Astrocyte (in vitro differentiated cells and primary cell): ENCODE measurements around the gene TMEM31. TPM values are rescaled to one million over a fixed set of nuclear protein-coding genes. Genes with fewer than 3 reads are reported as not detected.
A peak's percentile ranks its signal among the peaks of the same experiment; 100 is the strongest.

ENCODE experiments used
- DNase-seq: peaks from one replicate; pipeline ENCODE4 v3.0.0-alpha.2; 2010; ENCODE audit warnings: low read depth
- FAIRE-seq: peaks from 2 replicates; lab custom pipeline; 2011; peaks lifted over from hg19 to GRCh38; lab: Jason Lieb, UNC
- H2AFZ ChIP-seq: 2 replicates; pipeline ENCODE4 v1.6.0; 2012; ENCODE audit warnings: low read depth, low read length, inconsistent platforms
- H3K27ac ChIP-seq: 2 replicates; pipeline ENCODE4 v1.5.1; 2011; ENCODE audit warnings: low read depth, low read length, inconsistent platforms
- H3K27me3 ChIP-seq: 2 replicates; pipeline ENCODE4 v1.6.0; 2011; ENCODE audit warnings: low read length, inconsistent platforms; ENCODE audit not compliant: insufficient read depth
- H3K36me3 ChIP-seq: 2 replicates; pipeline ENCODE4 v1.5.1; 2011; ENCODE audit warnings: low read length, inconsistent platforms; ENCODE audit not compliant: insufficient read depth
- H3K4me1 ChIP-seq: 2 replicates; pipeline ENCODE4 v1.5.1; 2011; ENCODE audit warnings: low read length, inconsistent platforms; ENCODE audit not compliant: insufficient read depth
- H3K4me2 ChIP-seq: 2 replicates; pipeline ENCODE4 v1.6.0; 2012; ENCODE audit warnings: low read length, inconsistent platforms
- H3K4me3 ChIP-seq: 2 replicates; pipeline ENCODE4 v1.5.1; 2011; ENCODE audit warnings: low read depth, mild to moderate bottlenecking, low read length, inconsistent platforms; ENCODE audit not compliant: insufficient read depth
- H3K79me2 ChIP-seq: 2 replicates; pipeline ENCODE4 v1.6.0; 2012; ENCODE audit warnings: mild to moderate bottlenecking, low read length, inconsistent platforms; ENCODE audit not compliant: insufficient read depth
- H3K9ac ChIP-seq: 2 replicates; pipeline ENCODE4 v1.6.0; 2012; ENCODE audit warnings: mild to moderate bottlenecking, low read length, inconsistent platforms
- H3K9me3 ChIP-seq: 2 replicates; pipeline ENCODE4 v1.5.1; 2012; ENCODE audit warnings: low read depth, mild to moderate bottlenecking, low read length, inconsistent platforms; ENCODE audit not compliant: insufficient read depth
- H4K20me1 ChIP-seq: 2 replicates; pipeline ENCODE4 v1.6.0; 2012; ENCODE audit warnings: low read length, inconsistent platforms; ENCODE audit not compliant: insufficient read depth
- H3K27ac Mint-ChIP-seq: one replicate; pipeline ENCODE4 v1.8.0; 2021; ENCODE audit warnings: mild to moderate bottlenecking, mixed read lengths; ENCODE audit not compliant: unreplicated experiment
- H3K27me3 Mint-ChIP-seq: one replicate; pipeline ENCODE4 v1.8.0; 2021; ENCODE audit warnings: low read depth, mixed read lengths; ENCODE audit not compliant: unreplicated experiment
- H3K36me3 Mint-ChIP-seq: one replicate; pipeline ENCODE4 v1.8.0; 2021; ENCODE audit warnings: low read depth, mixed read lengths; ENCODE audit not compliant: unreplicated experiment
- H3K4me1 Mint-ChIP-seq: one replicate; pipeline ENCODE4 v1.8.0; 2021; ENCODE audit warnings: low read depth, mixed read lengths; ENCODE audit not compliant: unreplicated experiment
- H3K4me3 Mint-ChIP-seq: one replicate; pipeline ENCODE4 v1.8.0; 2021; ENCODE audit warnings: mild to moderate bottlenecking, moderate library complexity, mixed read lengths; ENCODE audit not compliant: unreplicated experiment
- H3K9me3 Mint-ChIP-seq: one replicate; pipeline ENCODE4 v1.8.0; 2021; ENCODE audit warnings: mild to moderate bottlenecking, mixed read lengths; ENCODE audit not compliant: unreplicated experiment
- CTCF ChIP-seq: IDR thresholded peaks from 2 replicates; pipeline ENCODE4 v1.5.1; 2011; ENCODE audit warnings: low read depth, mild to moderate bottlenecking, inconsistent platforms, low read length, moderate library complexity; ENCODE audit not compliant: insufficient read depth
- EZH2 ChIP-seq: IDR thresholded peaks from 2 replicates; pipeline ENCODE4 v1.6.1; 2012; ENCODE audit warnings: mild to moderate bottlenecking, low read length, inconsistent platforms; ENCODE audit not compliant: insufficient read depth
- total RNA-seq: library from RNA; stranded (reverse); gene quantifications from 2 replicates; pipeline ENCODE4 v1.2.1, GENCODE V29; 2021

The TMEM31 gene
- total RNA-seq, 1 donor from 2014 or later: 0.43 TPM

GRCh38 chrX:103674531-103675454 is 35.9 kb upstream of the TMEM31 start:
- Histone ChIP-seq H3K27me3 (no peaks in the 10 kb centered on the region), H3K27ac (no peak overlapping the region), H3K4me3 (no peak overlapping the region), H3K9ac (no peak overlapping the region), H4K20me1 (peaks cover 47% of the 10 kb centered on the region), H3K4me2 (no peak overlapping the region), H2AFZ (no peak overlapping the region), H3K9me3 (no peaks in the 10 kb centered on the region), H3K79me2 (peaks cover 7% of the 10 kb centered on the region), H3K4me1 (peaks cover 3% of the 10 kb centered on the region), H3K36me3 (peaks cover 28% of the 10 kb centered on the region)
- no peak for TF ChIP-seq EZH2
- TF ChIP-seq CTCF: no peak
- Mint-ChIP-seq H3K9me3 (no peaks in the 10 kb centered on the region), H3K4me1 (peaks cover 21% of the 10 kb centered on the region), H3K4me3 (no peak overlapping the region), H3K27ac (no peak overlapping the region), H3K36me3 (peaks cover 3% of the 10 kb centered on the region), H3K27me3 (no peaks in the 10 kb centered on the region)
- FAIRE-seq (peak; percentile 90), DNase-seq (no peak)

- peaks cover 3% of the 10 kb centered on the region for H3K36me3 Mint-ChIP-seq
Measured at GRCh38 chrX:103678199-103678993, 32.3 kb upstream of the TMEM31 start.

More at GRCh38 chrX:103678199-103678993, 32.3 kb upstream of the TMEM31 start:
- H3K4me1 ChIP-seq: peaks cover 7% of the 10 kb centered on the region
- peaks cover 50% of the 10 kb centered on the region for H3K36me3 ChIP-seq
- peak overlapping the region; percentile 37 for H3K4me2 ChIP-seq
- H3K4me3 ChIP-seq: no peak overlapping the region
- H2AFZ ChIP-seq: no peak overlapping the region
- H3K27ac Mint-ChIP-seq: peak overlapping the region; percentile 38
- no peaks in the 10 kb centered on the region for H3K27me3 Mint-ChIP-seq
- no peak overlapping the region for H3K4me3 Mint-ChIP-seq
- H3K9ac ChIP-seq: peak overlapping the region; percentile 38
- H3K79me2 ChIP-seq: peaks cover 26% of the 10 kb centered on the region
- DNase-seq (peak; percentile 70), FAIRE-seq (peak; percentile 99)
- no peak for TF ChIP-seq CTCF
- no peak for TF ChIP-seq EZH2
- H3K27ac ChIP-seq: peak overlapping the region; percentile 56
- peaks cover 61% of the 10 kb centered on the region for H4K20me1 ChIP-seq
- no peaks in the 10 kb centered on the region for H3K9me3 ChIP-seq
- H3K27me3 ChIP-seq: no peaks in the 10 kb centered on the region
- H3K9me3 Mint-ChIP-seq: no peaks in the 10 kb centered on the region
- peaks cover 21% of the 10 kb centered on the region for H3K4me1 Mint-ChIP-seq
